Endothelial cell (in vitro differentiated cells): ENCODE measurements around the gene PARD3. TPM values are rescaled to one million over a fixed set of nuclear protein-coding genes. Genes with fewer than 3 reads are reported as not detected.

ENCODE experiments used
- DNase-seq: peaks from one replicate; pipeline ENCODE4 v3.0.0; 2021; ENCODE audit warnings: low spot score
- H3K27ac Mint-ChIP-seq: one replicate; pipeline ENCODE4 v1.8.0; 2021; ENCODE audit warnings: mixed read lengths, inconsistent platforms; ENCODE audit not compliant: unreplicated experiment
- H3K27me3 Mint-ChIP-seq: one replicate; pipeline ENCODE4 v1.8.0; 2021; ENCODE audit warnings: mild to moderate bottlenecking, moderate library complexity, mixed read lengths, inconsistent platforms; ENCODE audit not compliant: unreplicated experiment
- H3K36me3 Mint-ChIP-seq: one replicate; pipeline ENCODE4 v1.8.0; 2021; ENCODE audit warnings: mild to moderate bottlenecking, low read depth, mixed read lengths, inconsistent platforms; ENCODE audit not compliant: unreplicated experiment
- H3K4me1 Mint-ChIP-seq: one replicate; pipeline ENCODE4 v1.8.0; 2021; ENCODE audit warnings: mild to moderate bottlenecking, mixed read lengths, inconsistent platforms; ENCODE audit not compliant: unreplicated experiment
- H3K4me3 Mint-ChIP-seq: one replicate; pipeline ENCODE4 v1.8.0; 2021; ENCODE audit warnings: mild to moderate bottlenecking, mixed read lengths, inconsistent platforms; ENCODE audit not compliant: unreplicated experiment
- H3K9me3 Mint-ChIP-seq: one replicate; pipeline ENCODE4 v1.8.0; 2021; ENCODE audit warnings: mixed read lengths, inconsistent platforms; ENCODE audit not compliant: unreplicated experiment
- CTCF ChIP-seq: fragments of 200-600 bp; sonication (generic); IDR thresholded peaks from one replicate; pipeline ENCODE4 v1.5.0; 2021; ENCODE audit warnings: antibody characterized with exemption; ENCODE audit not compliant: unreplicated experiment
- total RNA-seq: library from RNA; stranded (reverse); fragmentation: NEBNext Ultra II Directional; extraction: Animal tissue kit (Norgen Biotek cat#: 25700); gene quantifications from one replicate; pipeline ENCODE4 v1.2.1, GENCODE V29; 2021; ENCODE audit not compliant: unreplicated experiment

Gene PARD3
- total RNA-seq, 1 donor from 2014 or later: 35.2 TPM

- peaks cover 3% of the 10 kb centered on the region for H3K27me3 Mint-ChIP-seq
- no peak overlapping the region for H3K4me3 Mint-ChIP-seq
- H3K9me3 Mint-ChIP-seq: no peaks in the 10 kb centered on the region
- H3K4me1 Mint-ChIP-seq: peaks cover 36% of the 10 kb centered on the region
- DNase-seq: no peak
- no peak for TF ChIP-seq CTCF
- H3K36me3 Mint-ChIP-seq: no peaks in the 10 kb centered on the region
- H3K27ac Mint-ChIP-seq: no peak overlapping the region
These were observed 595.1 kb downstream of the PARD3 start for GRCh38 chr10:34219753-34220548.

- no peak for TF ChIP-seq CTCF
- H3K36me3 Mint-ChIP-seq: no peaks in the 10 kb centered on the region
- no peak for DNase-seq
- no peak overlapping the region for H3K27ac Mint-ChIP-seq
- H3K4me3 Mint-ChIP-seq: no peak overlapping the region
- no peaks in the 10 kb centered on the region for H3K9me3 Mint-ChIP-seq
- peaks cover 22% of the 10 kb centered on the region for H3K4me1 Mint-ChIP-seq
- H3K27me3 Mint-ChIP-seq: peaks cover 3% of the 10 kb centered on the region
These were observed 597.6 kb downstream of the PARD3 start for GRCh38 chr10:34217524-34217923.

- Mint-ChIP-seq H3K36me3 (no peaks in the 10 kb centered on the region), H3K27me3 (peaks cover 2% of the 10 kb centered on the region), H3K27ac (no peak overlapping the region), H3K4me1 (peaks cover 16% of the 10 kb centered on the region), H3K4me3 (no peak overlapping the region), H3K9me3 (no peaks in the 10 kb centered on the region)
- no peak for TF ChIP-seq CTCF
- no peak for DNase-seq
These were observed 598.6 kb downstream of the PARD3 start for GRCh38 chr10:34216348-34216945.

GRCh38 chr10:34213805-34214197 lies 601.3 kb downstream of the PARD3 start:
- peaks cover 19% of the 10 kb centered on the region for H3K4me1 Mint-ChIP-seq
- TF ChIP-seq CTCF: no peak
- H3K27me3 Mint-ChIP-seq: peaks cover 3% of the 10 kb centered on the region
- DNase-seq: no peak
- no peaks in the 10 kb centered on the region for H3K36me3 Mint-ChIP-seq
- H3K4me3 Mint-ChIP-seq: no peak overlapping the region
- no peaks in the 10 kb centered on the region for H3K9me3 Mint-ChIP-seq
- H3K27ac Mint-ChIP-seq: no peak overlapping the region

GRCh38 chr10:34213193-34213804 lies 601.8 kb downstream of the PARD3 start:
- no peak for DNase-seq
- peaks cover 19% of the 10 kb centered on the region for H3K4me1 Mint-ChIP-seq
- no peaks in the 10 kb centered on the region for H3K36me3 Mint-ChIP-seq
- no peak overlapping the region for H3K4me3 Mint-ChIP-seq
- no peaks in the 10 kb centered on the region for H3K9me3 Mint-ChIP-seq
- no peak overlapping the region for H3K27ac Mint-ChIP-seq
- peaks cover 3% of the 10 kb centered on the region for H3K27me3 Mint-ChIP-seq
- TF ChIP-seq CTCF: no peak
